Measurements from ENCODE around the gene NEDD9.

Gene NEDD9

GRCh38 chr6:11255610-11256009, 23.1 kb upstream of the NEDD9 start:
- Histone ChIP-seq H3K4me1 (ENCODE audit: control insufficient read depth, low read length) (peaks cover 15% of the 10 kb centered on the region), H3K36me3 (ENCODE audit: control insufficient read depth, low read length) (no peaks in the 10 kb centered on the region), H3F3A (ENCODE audit: control insufficient read depth, insufficient read depth) (no peaks in the 10 kb centered on the region), H3K27me3 (ENCODE audit: control insufficient read depth, low read length) (no peaks in the 10 kb centered on the region), H3K9me3 (ENCODE audit: control insufficient read depth, insufficient read depth, low read length) (no peaks in the 10 kb centered on the region), H3K79me2 (ENCODE audit: control insufficient read depth, low read length) (no peaks in the 10 kb centered on the region), H3K4me2 (ENCODE audit: low read length) (no peak overlapping the region), H3K27ac (ENCODE audit: low read depth, low read length) (no peak overlapping the region), H3K9me2 (replicated peaks; ENCODE audit: control insufficient read depth, low read length) (no peaks in the 10 kb centered on the region), H4K20me1 (ENCODE audit: control insufficient read depth, insufficient read depth, low read depth, low read length) (no peaks in the 10 kb centered on the region), H3K4me3 (ENCODE audit: low read length) (no peak overlapping the region)
- no peak for TF ChIP-seq CTCF (IDR thresholded peaks at IDR 0.05; ENCODE audit: low read depth, low read length, poor library complexity, severe bottlenecking)
- TF ChIP-seq EZH2phosphoT487 (IDR thresholded peaks at IDR 0.05; ENCODE audit: borderline replicate concordance, low read length) = no peak

- no peaks in the 10 kb centered on the region for H3F3A ChIP-seq (ENCODE audit: control insufficient read depth, insufficient read depth)
- H3K79me2 ChIP-seq (ENCODE audit: control insufficient read depth, low read length) = no peaks in the 10 kb centered on the region
- H3K27me3 ChIP-seq (ENCODE audit: control insufficient read depth, low read length) = no peaks in the 10 kb centered on the region
- no peak overlapping the region for H3K27ac ChIP-seq (ENCODE audit: low read depth, low read length)
- H3K4me3 ChIP-seq (ENCODE audit: low read length) = no peak overlapping the region
- no peaks in the 10 kb centered on the region for H3K9me2 ChIP-seq (replicated peaks; ENCODE audit: control insufficient read depth, low read length)
- TF ChIP-seq EZH2phosphoT487 (IDR thresholded peaks at IDR 0.05; ENCODE audit: borderline replicate concordance, low read length) (no peak), CTCF (IDR thresholded peaks at IDR 0.05; ENCODE audit: low read depth, low read length, poor library complexity, severe bottlenecking) (no peak)
- H3K36me3 ChIP-seq (ENCODE audit: control insufficient read depth, low read length) = no peaks in the 10 kb centered on the region
- no peaks in the 10 kb centered on the region for H3K9me3 ChIP-seq (ENCODE audit: control insufficient read depth, insufficient read depth, low read length)
- H4K20me1 ChIP-seq (ENCODE audit: control insufficient read depth, insufficient read depth, low read depth, low read length) = no peaks in the 10 kb centered on the region
- H3K4me1 ChIP-seq (ENCODE audit: control insufficient read depth, low read length) = peaks cover 8% of the 10 kb centered on the region
- H3K4me2 ChIP-seq (ENCODE audit: low read length) = no peak overlapping the region
Measured at GRCh38 chr6:11253594-11253993, 21.1 kb upstream of the NEDD9 start.

- Histone ChIP-seq H3K9me2 (replicated peaks; ENCODE audit: control insufficient read depth, low read length) (no peaks in the 10 kb centered on the region), H3K79me2 (ENCODE audit: control insufficient read depth, low read length) (no peaks in the 10 kb centered on the region), H3K27ac (ENCODE audit: low read depth, low read length) (no peak overlapping the region), H3K4me2 (ENCODE audit: low read length) (no peak overlapping the region), H3K27me3 (ENCODE audit: control insufficient read depth, low read length) (no peaks in the 10 kb centered on the region), H3K36me3 (ENCODE audit: control insufficient read depth, low read length) (no peaks in the 10 kb centered on the region), H3K4me1 (ENCODE audit: control insufficient read depth, low read length) (no peaks in the 10 kb centered on the region), H4K20me1 (ENCODE audit: control insufficient read depth, insufficient read depth, low read depth, low read length) (no peaks in the 10 kb centered on the region), H3K4me3 (ENCODE audit: low read length) (no peak overlapping the region), H3F3A (ENCODE audit: control insufficient read depth, insufficient read depth) (no peaks in the 10 kb centered on the region), H3K9me3 (ENCODE audit: control insufficient read depth, insufficient read depth, low read length) (no peaks in the 10 kb centered on the region)
- TF ChIP-seq EZH2phosphoT487 (IDR thresholded peaks at IDR 0.05; ENCODE audit: borderline replicate concordance, low read length) (no peak), CTCF (IDR thresholded peaks at IDR 0.05; ENCODE audit: low read depth, low read length, poor library complexity, severe bottlenecking) (no peak)
Measured at GRCh38 chr6:11251553-11252360, 19.3 kb upstream of the NEDD9 start.
